RWPE1 (cell line): ENCODE data around the gene DCDC2C.

Experiments used
- CTCF ChIA-PET: fragments of 350-600 bp; sonication (Branson Sonifier 250); formaldehyde crosslinking; extraction: SDS; loops from one replicate; lab custom pipeline; 2021; lab: Yijun Ruan, JAX
- POLR2A ChIA-PET: fragments of 400-600 bp; formaldehyde crosslinking; extraction: SDS; loops from one replicate; lab custom pipeline; 2020; ENCODE audit warnings: antibody characterized with exemption; ENCODE audit not compliant: low non-redundant PET; lab: Yijun Ruan, JAX
- DNase-seq: peaks from one replicate; pipeline ENCODE4 v3.0.0; 2012; ENCODE audit warnings: low spot score
- H3K27ac ChIP-seq: fragments of 450-650 bp; 2 replicates; pipeline ENCODE4 v1.5.1; 2017
- CTCF ChIP-seq: fragments of 450-650 bp; conservative IDR thresholded peaks from 2 replicates; pipeline ENCODE4 v1.5.1; 2017; ENCODE audit warnings: low read depth, mild to moderate bottlenecking

Gene DCDC2C

GRCh38 chr2:3737128-3737527 lies 33.8 kb downstream of the DCDC2C start:
- H3K27ac ChIP-seq = no peak overlapping the region
- no peak for TF ChIP-seq CTCF
- no peak for DNase-seq
- CTCF ChIA-PET = no interaction called here
- POLR2A ChIA-PET = interaction anchor here (0.6 kb wide), 1 partner anchor 175 kb away, joined by 3 read pairs; no protein-coding TSS in a partner anchor

GRCh38 chr2:3738454-3738853 lies 35.1 kb downstream of the DCDC2C start:
- no peak for TF ChIP-seq CTCF
- POLR2A ChIA-PET = no interaction called here
- CTCF ChIA-PET = interaction anchor here (0.6 kb wide), 1 partner anchor 66 kb away, joined by 3 read pairs; no protein-coding TSS in a partner anchor
- DNase-seq = peak; percentile 60
- H3K27ac ChIP-seq = no peak overlapping the region

GRCh38 chr2:3739313-3739712 lies 35.9 kb downstream of the DCDC2C start:
- no peak for TF ChIP-seq CTCF
- no peak overlapping the region for H3K27ac ChIP-seq
- DNase-seq = no peak
- ChIA-PET CTCF (interaction anchor here (0.8 kb wide), 1 partner anchor 66 kb away, joined by 3 read pairs; no protein-coding TSS in a partner anchor), POLR2A (no interaction called here)

- no peak for DNase-seq
- no peak overlapping the region for H3K27ac ChIP-seq
- no peak for TF ChIP-seq CTCF
- CTCF ChIA-PET = no interaction called here
- POLR2A ChIA-PET = no interaction called here
Measured at GRCh38 chr2:3741396-3741795, 38.0 kb downstream of the DCDC2C start.

GRCh38 chr2:3741867-3742602 lies 38.7 kb downstream of the DCDC2C start:
- DNase-seq = no peak
- ChIA-PET CTCF (no interaction called here), POLR2A (no interaction called here)
- TF ChIP-seq CTCF = no peak
- no peak overlapping the region for H3K27ac ChIP-seq

- no peak for TF ChIP-seq CTCF
- ChIA-PET POLR2A (no interaction called here), CTCF (interaction anchor here (0.6 kb wide), 1 partner anchor 406 kb away, joined by 4 read pairs; no protein-coding TSS in a partner anchor)
- no peak overlapping the region for H3K27ac ChIP-seq
- no peak for DNase-seq
Measured at GRCh38 chr2:3742743-3743508, 39.6 kb downstream of the DCDC2C start.
